ENCODE results near the gene HSD17B13. TPM values are rescaled to one million over a fixed set of nuclear protein-coding genes. Genes with fewer than 3 reads are reported as not detected.
A peak's percentile ranks its signal among the peaks of the same experiment; 100 is the strongest.
"Not testable (repeated sequence)": the region's sequence is repeated elsewhere in the genome, so short reads cannot be mapped to it uniquely, and the experiment has no call there.

HSD17B13 gene
- total and polyA plus RNA-seq, 7 donors = 0.13 to 1.8 (median 0.66) TPM; not detected in 1

GRCh38 chr4:87326460-87326859 lies 3.8 kb upstream of the HSD17B13 start:
- no peaks in the 10 kb centered on the region for H3K36me3 ChIP-seq
- H3K27ac ChIP-seq = no peak overlapping the region
- peaks cover 0 to 18% (median 12%) of the 10 kb centered on the region in 4 donors for H3K4me1 ChIP-seq
- TF ChIP-seq EP300 (IDR thresholded peaks at IDR 0.05) (no peak), POLR2AphosphoS5 (IDR thresholded peaks at IDR 0.05) (no peak), CTCF (IDR thresholded peaks at IDR 0.05) (no peak), POLR2A (IDR thresholded peaks at IDR 0.05) (no peak)
- intact Hi-C loops (cut with DNase I) = no loop called here
- H3K4me3 ChIP-seq = no peak overlapping the region
- 24 to 57% methylated on average over 3 of the region's 3 CpGs for WGBS, 2 donors
- H3K27me3 ChIP-seq = no peaks in the 10 kb centered on the region
- H3K9me3 ChIP-seq = no peaks in the 10 kb centered on the region
- no peak for DNase-seq

- no peak for TF ChIP-seq CTCF (IDR thresholded peaks at IDR 0.05)
- TF ChIP-seq EP300 (IDR thresholded peaks at IDR 0.05) = no peak
- peak in 2 of 4 donors; percentile 16 to 30 for TF ChIP-seq POLR2AphosphoS5 (IDR thresholded peaks at IDR 0.05)
- no peak for TF ChIP-seq POLR2A (IDR thresholded peaks at IDR 0.05)
- Histone ChIP-seq H3K36me3 (no peaks in the 10 kb centered on the region), H3K9me3 (no peaks in the 10 kb centered on the region), H3K4me3 (no peak overlapping the region), H3K27ac (peak overlapping the region in 2 of 4 donors; percentile 9 to 38), H3K4me1 (peaks cover 0 to 18% (median 13%) of the 10 kb centered on the region in 4 donors), H3K27me3 (no peaks in the 10 kb centered on the region)
- 49 to 64% methylated on average over 5 of the region's 5 CpGs for WGBS, 2 donors
- intact Hi-C loops (cut with DNase I) = no loop called here
- DNase-seq = no peak
Observed at GRCh38 chr4:87321888-87322287, 794 bp downstream of the HSD17B13 start.

- Histone ChIP-seq H3K4me1 (peaks cover 0 to 12% (median 7%) of the 10 kb centered on the region in 4 donors), H3K27me3 (no peaks in the 10 kb centered on the region), H3K9me3 (no peaks in the 10 kb centered on the region), H3K27ac (no peak overlapping the region), H3K36me3 (no peaks in the 10 kb centered on the region), H3K4me3 (no peak overlapping the region)
- 53 to 97% methylated on average over 1 of the region's 1 CpG for WGBS, 2 donors
- TF ChIP-seq EP300 (IDR thresholded peaks at IDR 0.05) (no peak), POLR2A (IDR thresholded peaks at IDR 0.05) (no peak), CTCF (IDR thresholded peaks at IDR 0.05) (no peak), POLR2AphosphoS5 (IDR thresholded peaks at IDR 0.05) (no peak)
- intact Hi-C loops (cut with DNase I) = no loop called here
- no peak for DNase-seq
Observed at GRCh38 chr4:87317527-87317926, 5.2 kb downstream of the HSD17B13 start.

GRCh38 chr4:87316961-87317360 lies 5.7 kb downstream of the HSD17B13 start:
- intact Hi-C loops (cut with DNase I) = no loop called here

GRCh38 chr4:87315000-87315399 lies 7.7 kb downstream of the HSD17B13 start:
- H3K4me3 ChIP-seq; H3K9me3 ChIP-seq; DNase-seq; H3K36me3 ChIP-seq; intact Hi-C loops (cut with DNase I); H3K27ac ChIP-seq; H3K27me3 ChIP-seq; H3K4me1 ChIP-seq: not testable (repeated sequence)
- 64 to 73% methylated on average over 4 of the region's 4 CpGs for WGBS, 2 donors

More at GRCh38 chr4:87316961-87317360, 5.7 kb downstream of the HSD17B13 start:
- Histone ChIP-seq H3K4me3 (no peak overlapping the region), H3K36me3 (no peaks in the 10 kb centered on the region), H3K4me1 (peaks cover 0 to 6% (median 2%) of the 10 kb centered on the region in 4 donors), H3K27me3 (no peaks in the 10 kb centered on the region), H3K27ac (no peak overlapping the region), H3K9me3 (no peaks in the 10 kb centered on the region)
- WGBS, 2 donors = 93 to 94% methylated on average over 3 of the region's 3 CpGs
- DNase-seq = no peak
- TF ChIP-seq POLR2AphosphoS5 (IDR thresholded peaks at IDR 0.05) (no peak), EP300 (IDR thresholded peaks at IDR 0.05) (no peak), POLR2A (IDR thresholded peaks at IDR 0.05) (no peak), CTCF (IDR thresholded peaks at IDR 0.05) (no peak)
